Liver (tissue), 9 donors: Measurements from ENCODE around the gene CPEB2. TPM values are rescaled to one million over a fixed set of nuclear protein-coding genes. Genes with fewer than 3 reads are reported as not detected.

Source experiments
- DNase-seq: peaks from one replicate; pipeline ENCODE4 v3.0.0-alpha.2; 2017; ENCODE audit warnings: low spot score
- H3K27ac ChIP-seq, 2 donors: one replicate each; pipeline ENCODE4 v1.7.0; 2013; ENCODE audit warnings: inconsistent platforms in 2 of 2, low read length in 2 of 2, control low read depth in 1 of 2, low read depth in 1 of 2, mild to moderate bottlenecking in 1 of 2
- H3K27me3 ChIP-seq, 4 donors: one replicate each; pipeline versions ENCODE4 v1.6.1 to v1.7.0; 2013; ENCODE audit warnings: low read length in 3 of 4, inconsistent platforms in 1 of 4, mild to moderate bottlenecking in 1 of 4, moderate library complexity in 1 of 4; ENCODE audit not compliant: control insufficient read depth in 4 of 4, insufficient read depth in 4 of 4
- H3K36me3 ChIP-seq, 4 donors: one replicate each; pipeline versions ENCODE4 v1.6.1 to v1.7.0; 2013; ENCODE audit warnings: low read length in 3 of 4, mild to moderate bottlenecking in 3 of 4, low read depth in 1 of 4, moderate library complexity in 1 of 4; ENCODE audit not compliant: control insufficient read depth in 4 of 4, insufficient read depth in 3 of 4
- H3K4me1 ChIP-seq, 4 donors: one replicate each; pipeline versions ENCODE4 v1.6.1 to v1.7.0; 2013; ENCODE audit warnings: low read length in 3 of 4, mild to moderate bottlenecking in 3 of 4, moderate library complexity in 1 of 4; ENCODE audit not compliant: control insufficient read depth in 4 of 4, insufficient read depth in 4 of 4
- H3K4me3 ChIP-seq, 3 donors: one replicate each; pipeline versions ENCODE4 v1.6.1 to v1.7.0; 2013; ENCODE audit warnings: low read length in 3 of 3, control low read depth in 1 of 3, low read depth in 1 of 3, mild to moderate bottlenecking in 1 of 3
- H3K9ac ChIP-seq, 2 donors: one replicate each; pipeline ENCODE4 v1.7.0; 2013; ENCODE audit warnings: low read length in 2 of 2, mild to moderate bottlenecking in 2 of 2, moderate library complexity in 2 of 2, control low read depth in 1 of 2, low read depth in 1 of 2
- H3K9me3 ChIP-seq, 4 donors: one replicate each; pipeline versions ENCODE4 v1.6.1 to v1.7.0; 2013; ENCODE audit warnings: low read length in 3 of 4; ENCODE audit not compliant: control insufficient read depth in 4 of 4
- ATF3 ChIP-seq: IDR thresholded peaks from 2 replicates; pipeline ENCODE4 v1.6.1; 2016; ENCODE audit warnings: antibody characterized with exemption
- CTCF ChIP-seq: fragments of 150-350 bp; IDR thresholded peaks from 2 replicates; pipeline ENCODE4 v1.5.1; 2017; ENCODE audit warnings: improper control_type of control experiment, low read depth, low read length; ENCODE audit not compliant: missing input control
- EGR1 ChIP-seq, 2 donors: IDR thresholded peaks; 2 replicates each; pipeline ENCODE4 v1.6.1; 2016 to 2018; ENCODE audit warnings: antibody characterized with exemption in 2 of 2, low read depth in 2 of 2
- FOXA1 ChIP-seq: IDR thresholded peaks from 2 replicates; pipeline ENCODE4 v1.6.1; 2016; ENCODE audit warnings: antibody characterized with exemption
- FOXA2 ChIP-seq: IDR thresholded peaks from 2 replicates; pipeline ENCODE4 v1.6.1; 2016; ENCODE audit warnings: antibody characterized with exemption
- GABPA ChIP-seq, 2 donors: IDR thresholded peaks in 1 of 2; conservative IDR thresholded peaks in 1 of 2; 2 replicates each; pipeline ENCODE4 v1.6.1; 2016; ENCODE audit warnings: antibody characterized with exemption in 2 of 2, mild to moderate bottlenecking in 1 of 2, moderate library complexity in 1 of 2
- HNF4A ChIP-seq, 2 donors: conservative IDR thresholded peaks; 2 replicates each; pipeline ENCODE4 v1.6.1; 2016; ENCODE audit warnings: antibody characterized with exemption in 2 of 2, mild to moderate bottlenecking in 2 of 2
- HNF4G ChIP-seq: IDR thresholded peaks from 2 replicates; pipeline ENCODE4 v1.6.1; 2016; ENCODE audit warnings: antibody characterized with exemption
- JUND ChIP-seq, 2 donors: IDR thresholded peaks; 2 replicates each; pipeline ENCODE4 v1.6.1; 2016; ENCODE audit warnings: antibody characterized with exemption in 2 of 2
- NR2F2 ChIP-seq: IDR thresholded peaks from 2 replicates; pipeline ENCODE4 v1.6.1; 2016; ENCODE audit warnings: antibody characterized with exemption
- RAD21 ChIP-seq, 2 donors: IDR thresholded peaks; 2 replicates each; pipeline ENCODE4 v1.6.1; 2016; ENCODE audit warnings: antibody characterized with exemption in 2 of 2, mild to moderate bottlenecking in 2 of 2
- REST ChIP-seq: IDR thresholded peaks from 2 replicates; pipeline ENCODE4 v1.6.1; 2016; ENCODE audit warnings: antibody characterized with exemption, mild to moderate bottlenecking
- RXRA ChIP-seq, 2 donors: IDR thresholded peaks; 2 replicates each; pipeline ENCODE4 v1.6.1; 2017 to 2018; ENCODE audit warnings: antibody characterized with exemption in 2 of 2, mild to moderate bottlenecking in 1 of 2
- SP1 ChIP-seq: IDR thresholded peaks from 2 replicates; pipeline ENCODE4 v1.6.1; 2018; ENCODE audit warnings: antibody characterized with exemption, mild to moderate bottlenecking
- TAF1 ChIP-seq: conservative IDR thresholded peaks from 2 replicates; pipeline ENCODE4 v1.6.1; 2016; ENCODE audit warnings: antibody characterized with exemption, mild to moderate bottlenecking
- YY1 ChIP-seq: IDR thresholded peaks from 2 replicates; pipeline ENCODE4 v1.6.1; 2016; ENCODE audit warnings: antibody characterized with exemption, mild to moderate bottlenecking
- ZBTB33 ChIP-seq: IDR thresholded peaks from 2 replicates; pipeline ENCODE4 v1.6.1; 2016; ENCODE audit warnings: antibody characterized with exemption
- WGBS: extraction: QIAGEN DNeasy Blood & Tissue Kit; methylation state at CpG from one replicate; pipeline ENCODE4 v1.1.7; 2013; 5-methylcytosine and 5-hydroxymethylcytosine counted together
- polyA plus RNA-seq, 2 donors: library from polyadenylated mRNA; stranded (reverse) in 1 of 2; unstranded in 1 of 2; fragments of 200-250 nt in 1 of 2; fragments of >200 nt in 1 of 2; fragmentation: Nextera tagmentation in 1 of 2; extraction: Ambion mirVana in 1 of 2; gene quantifications; one replicate each; pipeline versions ENCODE4 v1.2.1 to v1.2.3, GENCODE V29; 2013 to 2015
- total RNA-seq, 2 donors: library from RNA; depleted of rRNA; stranded (reverse); fragments of >200 nt; gene quantifications; one replicate each; pipeline ENCODE4 v1.2.3, GENCODE V29; 2014
- TF ChIP-seq, protein P1 (sequence below): IDR thresholded peaks from 2 replicates; pipeline ENCODE4 v1.6.1; 2016; ENCODE audit warnings: antibody characterized with exemption
- donor health status: healthy.
- donor health status: healthy.
- donor health status: healthy.
- donor health status: healthy.
- donor health status: healthy.

CPEB2 gene
- total and polyA plus RNA-seq, 4 donors: 3.6 to 14.0 (median 4.6) TPM

- DNase-seq: peak; percentile 65
- H3K4me3 ChIP-seq: peak overlapping the region; percentile 33 to 94 (median 87)
- TF ChIP-seq RXRA (IDR thresholded peaks at IDR 0.05): no peak
- TF ChIP-seq ATF3: no peak
- no peak for TF ChIP-seq HNF4A (conservative IDR thresholded peaks at IDR 0.05)
- TF ChIP-seq YY1: no peak
- TF ChIP-seq FOXA1: no peak
- no peak for TF ChIP-seq ZBTB33
- TF ChIP-seq SP1: no peak
- TF ChIP-seq CTCF: no peak
- TF ChIP-seq JUND (IDR thresholded peaks at IDR 0.05): no peak
- TF ChIP-seq GABPA (IDR thresholded peaks at IDR 0.05 in 1 of 2, conservative IDR thresholded peaks at IDR 0.05 in 1 of 2): no peak
- TF ChIP-seq, protein P1, sequence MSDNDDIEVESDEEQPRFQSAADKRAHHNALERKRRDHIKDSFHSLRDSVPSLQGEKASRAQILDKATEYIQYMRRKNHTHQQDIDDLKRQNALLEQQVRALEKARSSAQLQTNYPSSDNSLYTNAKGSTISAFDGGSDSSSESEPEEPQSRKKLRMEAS: no peak
- no peak for TF ChIP-seq REST
- TF ChIP-seq RAD21 (IDR thresholded peaks at IDR 0.05): no peak
- no peak for TF ChIP-seq EGR1 (IDR thresholded peaks at IDR 0.05; ENCODE audit: low read depth in 2 of 2)
- no peak for TF ChIP-seq FOXA2
- no peak for TF ChIP-seq NR2F2
- TF ChIP-seq TAF1: no peak
- TF ChIP-seq HNF4G: no peak
- peaks cover 1 to 21% (median 7%) of the 10 kb centered on the region in 4 donors for H3K4me1 ChIP-seq
- H3K9me3 ChIP-seq: no peaks in the 10 kb centered on the region
- peak overlapping the region; percentile 68 to 91 for H3K9ac ChIP-seq
- WGBS: under 1% methylated on average over 64 of the region's 65 CpGs
- H3K36me3 ChIP-seq: peaks cover 0 to 9% (median under 1%) of the 10 kb centered on the region in 4 donors
- H3K27me3 ChIP-seq: no peaks in the 10 kb centered on the region
- H3K27ac ChIP-seq: peak overlapping the region; percentile 95 to 100
Observed at GRCh38 chr4:15003401-15003890, 1.2 kb downstream of the CPEB2 start.
